Putamen (tissue), 1 donor: Measurements from ENCODE around the gene RXRA.

Source experiments
- DNase-seq: peaks from one replicate; pipeline ENCODE4 v3.0.0-alpha.2; 2016; ENCODE audit warnings: low spot score

The RXRA gene

GRCh38 chr9:134419000-134419683, 92.9 kb downstream of the RXRA start:
- no peak for DNase-seq

GRCh38 chr9:134419684-134420076, 93.4 kb downstream of the RXRA start:
- DNase-seq, result no peak

GRCh38 chr9:134420281-134420845, 94.1 kb downstream of the RXRA start:
- DNase-seq, result no peak

GRCh38 chr9:134420974-134421432, 94.7 kb downstream of the RXRA start:
- DNase-seq, result no peak

- no peak for DNase-seq
Observed at GRCh38 chr9:134421888-134422287, 95.6 kb downstream of the RXRA start.

GRCh38 chr9:134422301-134423090, 96.2 kb downstream of the RXRA start:
- no peak for DNase-seq

GRCh38 chr9:134423166-134423565, 96.9 kb downstream of the RXRA start:
- DNase-seq, result no peak

- no peak for DNase-seq
Observed at GRCh38 chr9:134423749-134424148, 97.5 kb downstream of the RXRA start.

- DNase-seq, result no peak
Observed at GRCh38 chr9:134424818-134425217, 98.6 kb downstream of the RXRA start.

- DNase-seq, result no peak
Observed at GRCh38 chr9:134425401-134425800, 99.1 kb downstream of the RXRA start.

GRCh38 chr9:134425812-134426211, 99.6 kb downstream of the RXRA start:
- DNase-seq, result no peak

- no peak for DNase-seq
Observed at GRCh38 chr9:134426436-134426835, 100.2 kb downstream of the RXRA start.

- no peak for DNase-seq
Observed at GRCh38 chr9:134427153-134427782, 101.0 kb downstream of the RXRA start.

- DNase-seq, result no peak
Observed at GRCh38 chr9:134428559-134428958, 102.3 kb downstream of the RXRA start.

GRCh38 chr9:134429007-134429406, 102.8 kb downstream of the RXRA start:
- no peak for DNase-seq

GRCh38 chr9:134429481-134429880, 103.2 kb downstream of the RXRA start:
- DNase-seq, result no peak

GRCh38 chr9:134431095-134431494, 104.8 kb downstream of the RXRA start:
- DNase-seq, result no peak

GRCh38 chr9:134431626-134432025, 105.4 kb downstream of the RXRA start:
- DNase-seq, result no peak

- no peak for DNase-seq
Observed at GRCh38 chr9:134432471-134432870, 106.2 kb downstream of the RXRA start.

GRCh38 chr9:134433101-134433500, 106.8 kb downstream of the RXRA start:
- no peak for DNase-seq

GRCh38 chr9:134433909-134434882, 107.9 kb downstream of the RXRA start:
- no peak for DNase-seq
